Measurements from ENCODE around the gene OPRM1.

DNA sequence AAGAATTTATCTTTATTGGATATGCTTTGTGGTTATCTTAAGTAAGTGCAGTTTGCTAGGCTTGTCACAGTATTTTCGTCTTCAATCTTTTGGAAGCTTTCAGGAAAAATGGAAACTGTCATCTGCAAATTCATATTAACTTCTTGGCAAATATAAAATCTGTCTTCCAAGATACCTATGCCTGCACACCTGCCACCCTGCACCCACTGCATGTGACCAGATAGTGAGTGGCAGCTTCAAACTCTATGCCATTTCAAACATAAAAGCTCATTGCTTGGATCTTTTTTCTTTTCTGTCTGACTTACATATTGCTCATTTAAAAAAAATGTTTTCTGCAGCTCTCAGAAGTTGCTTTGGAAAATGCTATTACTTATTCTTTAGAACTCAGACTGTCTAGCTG, 14.1 kb downstream of the OPRM1 start:
- TF ChIP-seq POLR2A (IDR thresholded peaks at IDR 0.05; ENCODE audit: borderline replicate concordance, extremely low read depth, insufficient read depth, insufficient read length) (no peak), POLR2AphosphoS5 (IDR thresholded peaks at IDR 0.05; ENCODE audit: low read depth, low read length) (no peak), YY1 (IDR thresholded peaks at IDR 0.05; ENCODE audit: extremely low read depth, insufficient replicate concordance, low read depth, low read length) (no peak), JUND (IDR thresholded peaks at IDR 0.05) (no peak), CBX3 (IDR thresholded peaks at IDR 0.05; ENCODE audit: low read depth) (no peak), ELF1 (IDR thresholded peaks at IDR 0.05; ENCODE audit: borderline replicate concordance, low read depth) (no peak)
- TF ChIP-seq, protein P1, sequence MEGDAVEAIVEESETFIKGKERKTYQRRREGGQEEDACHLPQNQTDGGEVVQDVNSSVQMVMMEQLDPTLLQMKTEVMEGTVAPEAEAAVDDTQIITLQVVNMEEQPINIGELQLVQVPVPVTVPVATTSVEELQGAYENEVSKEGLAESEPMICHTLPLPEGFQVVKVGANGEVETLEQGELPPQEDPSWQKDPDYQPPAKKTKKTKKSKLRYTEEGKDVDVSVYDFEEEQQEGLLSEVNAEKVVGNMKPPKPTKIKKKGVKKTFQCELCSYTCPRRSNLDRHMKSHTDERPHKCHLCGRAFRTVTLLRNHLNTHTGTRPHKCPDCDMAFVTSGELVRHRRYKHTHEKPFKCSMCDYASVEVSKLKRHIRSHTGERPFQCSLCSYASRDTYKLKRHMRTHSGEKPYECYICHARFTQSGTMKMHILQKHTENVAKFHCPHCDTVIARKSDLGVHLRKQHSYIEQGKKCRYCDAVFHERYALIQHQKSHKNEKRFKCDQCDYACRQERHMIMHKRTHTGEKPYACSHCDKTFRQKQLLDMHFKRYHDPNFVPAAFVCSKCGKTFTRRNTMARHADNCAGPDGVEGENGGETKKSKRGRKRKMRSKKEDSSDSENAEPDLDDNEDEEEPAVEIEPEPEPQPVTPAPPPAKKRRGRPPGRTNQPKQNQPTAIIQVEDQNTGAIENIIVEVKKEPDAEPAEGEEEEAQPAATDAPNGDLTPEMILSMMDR (IDR thresholded peaks at IDR 0.05 in 2 of 3, conservative IDR thresholded peaks at IDR 0.05 in 1 of 3; ENCODE audit: borderline replicate concordance in 1 of 3, insufficient read depth in 1 of 3, low read depth in 2 of 3, low read length in 2 of 3), result no peak
